UCSD-AML1 (cell line): Measurements from ENCODE around the gene NT5DC1.

ENCODE experiments used
- DNase-seq: peaks from one replicate; lab custom pipeline; 2025; ENCODE audit not compliant: unreplicated experiment; lab: John Stamatoyannopoulos, UW

NT5DC1 gene

DNA sequence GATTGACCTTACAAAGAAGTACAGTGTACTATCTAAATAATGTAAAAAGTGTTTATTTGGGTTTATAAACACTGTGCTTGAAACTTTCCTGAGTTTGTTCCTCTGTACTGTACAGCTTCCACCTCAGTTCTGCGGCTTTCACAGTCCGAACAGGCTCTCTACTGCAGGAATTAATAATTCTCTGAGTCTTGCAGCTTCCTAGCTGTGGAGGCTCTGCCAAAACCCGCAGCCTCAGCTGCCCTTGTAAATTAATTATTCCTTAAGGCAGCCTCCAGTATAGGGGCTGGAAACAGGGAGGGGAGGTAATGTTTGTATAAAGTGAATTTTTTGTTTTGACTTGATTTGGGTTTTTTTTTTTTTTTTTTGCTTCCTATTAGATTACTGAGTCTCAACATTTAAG is 134.0 kb downstream of the NT5DC1 start:
- DNase-seq = no peak

DNA sequence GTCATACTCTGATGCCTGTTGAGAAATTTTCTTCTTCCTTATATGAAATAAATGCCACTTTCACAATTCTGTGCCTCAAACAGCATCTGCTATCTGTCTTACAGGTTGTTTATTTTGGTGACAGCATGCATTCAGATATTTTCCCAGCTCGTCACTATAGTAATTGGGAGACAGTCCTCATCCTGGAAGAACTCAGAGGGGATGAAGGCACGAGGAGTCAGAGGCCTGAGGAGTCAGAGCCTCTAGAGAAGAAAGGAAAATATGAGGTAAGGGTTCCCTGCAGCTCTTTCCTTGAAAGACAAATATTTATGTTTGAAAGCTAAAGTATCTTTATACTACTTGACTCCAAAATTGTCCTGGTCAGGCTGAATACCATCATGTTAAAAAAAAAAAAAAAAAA is 137.4 kb downstream of the NT5DC1 start:
- no peak for DNase-seq

DNA sequence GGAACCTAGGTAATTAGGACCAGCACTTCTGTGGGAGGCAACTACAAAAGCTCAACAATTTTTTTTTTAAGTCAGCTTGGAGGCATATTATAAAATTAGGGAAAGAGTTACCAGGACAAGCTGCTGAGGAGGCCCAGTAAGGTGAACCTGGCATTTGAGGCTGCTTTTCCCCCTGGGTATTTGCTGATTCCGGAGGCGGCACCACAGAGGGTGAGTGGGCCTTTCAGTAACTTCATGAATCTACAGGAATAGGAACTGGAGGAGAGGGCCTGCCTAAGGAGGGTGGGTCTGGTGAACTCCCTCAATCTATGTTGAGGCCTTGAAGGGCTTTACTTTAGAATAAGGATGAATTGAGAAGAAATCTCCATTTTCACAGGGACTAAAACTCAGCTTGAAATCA is 138.6 kb downstream of the NT5DC1 start:
- no peak for DNase-seq

DNA sequence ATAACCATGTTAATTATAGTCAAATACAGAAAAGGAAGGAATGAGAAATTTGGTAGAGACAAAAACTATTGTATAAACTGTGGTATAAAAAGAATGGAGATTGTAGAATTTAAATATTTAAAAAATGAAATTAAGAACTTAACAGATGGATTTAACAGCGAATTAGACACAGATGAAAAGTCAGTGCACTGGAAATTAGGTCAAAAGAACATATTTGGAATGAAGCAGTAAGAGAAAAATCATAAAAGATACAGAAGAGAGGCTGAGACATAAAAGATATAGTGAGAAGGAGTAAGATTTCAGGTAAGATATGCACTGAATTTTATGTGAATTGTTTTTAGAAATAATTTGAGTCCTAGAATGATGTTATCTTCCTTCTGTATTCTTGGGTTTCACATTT is 139.2 kb downstream of the NT5DC1 start:
- DNase-seq = no peak

DNA sequence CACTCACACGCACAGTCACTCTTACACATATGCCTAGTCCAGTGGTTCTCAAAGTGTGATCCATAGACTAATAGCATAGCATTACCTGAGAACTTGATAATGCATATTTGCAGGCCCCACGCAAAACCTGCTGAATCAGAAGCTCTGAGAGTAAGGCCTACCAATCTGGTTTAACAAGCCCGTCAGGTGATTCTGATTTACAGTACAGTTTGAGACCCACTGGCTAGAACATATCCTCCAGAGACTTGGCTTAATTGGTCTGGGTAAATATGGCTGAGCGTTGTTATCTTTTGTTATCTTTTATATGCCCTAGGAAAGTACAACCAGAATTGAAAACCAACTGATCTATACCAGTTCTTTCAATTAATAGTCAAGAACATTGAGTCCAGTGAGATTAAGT is 143.6 kb downstream of the NT5DC1 start:
- no peak for DNase-seq

DNA sequence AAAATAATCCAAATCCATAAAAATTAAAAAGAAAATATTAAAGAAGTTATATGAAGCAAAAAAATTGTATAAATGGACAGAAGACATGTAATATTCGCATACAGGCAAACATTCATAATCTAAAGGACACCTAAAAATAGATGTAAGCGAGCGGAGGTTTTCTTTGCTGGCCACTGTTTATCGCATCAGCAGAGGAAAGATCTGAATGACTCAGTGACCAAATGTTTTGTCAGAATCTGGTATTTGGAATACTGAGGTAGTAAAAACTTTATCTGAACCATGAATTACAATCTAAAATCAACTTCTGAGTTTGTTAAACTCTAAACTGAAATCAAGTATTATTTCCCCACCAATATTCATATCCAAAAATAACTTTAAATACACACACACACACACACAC is 145.4 kb downstream of the NT5DC1 start:
- DNase-seq = no peak

DNA sequence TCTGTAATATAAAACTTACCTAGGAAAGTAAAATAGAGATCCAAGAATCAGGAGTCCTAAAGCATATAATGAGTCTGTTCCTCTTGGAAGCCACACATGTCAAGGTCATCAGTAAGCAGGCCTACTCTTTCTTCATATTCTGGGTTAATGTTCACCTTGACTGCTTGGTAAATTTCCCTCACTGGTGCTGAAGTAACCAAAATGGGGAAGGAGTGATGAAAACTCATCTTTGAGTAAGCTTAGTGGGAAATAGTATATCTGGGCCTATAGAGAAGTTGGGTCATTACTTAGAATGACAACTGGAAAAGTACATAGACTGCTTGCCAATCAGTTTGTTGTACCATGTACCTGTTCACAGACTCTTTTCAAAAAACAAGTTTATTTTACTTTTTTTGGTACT is 146.6 kb downstream of the NT5DC1 start:
- no peak for DNase-seq

DNA sequence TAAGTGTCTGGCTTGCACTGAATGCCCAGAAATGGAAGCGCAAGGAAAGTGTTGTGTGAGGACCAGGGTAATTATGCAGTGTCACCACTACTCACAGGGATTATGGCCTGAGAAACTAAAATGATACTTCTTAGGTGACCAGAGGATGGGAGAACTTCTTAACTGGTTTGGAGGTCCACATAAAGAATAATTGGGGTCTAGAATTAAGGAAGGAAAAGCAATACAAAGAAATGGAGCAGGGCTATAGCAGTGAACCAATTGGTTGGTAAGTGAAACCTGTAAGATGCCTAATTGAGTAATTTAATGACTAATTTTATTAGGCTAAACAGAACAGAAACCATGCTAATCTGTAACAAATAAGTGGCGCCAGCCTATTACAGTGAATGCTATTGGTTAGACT is 147.9 kb downstream of the NT5DC1 start:
- no peak for DNase-seq

DNA sequence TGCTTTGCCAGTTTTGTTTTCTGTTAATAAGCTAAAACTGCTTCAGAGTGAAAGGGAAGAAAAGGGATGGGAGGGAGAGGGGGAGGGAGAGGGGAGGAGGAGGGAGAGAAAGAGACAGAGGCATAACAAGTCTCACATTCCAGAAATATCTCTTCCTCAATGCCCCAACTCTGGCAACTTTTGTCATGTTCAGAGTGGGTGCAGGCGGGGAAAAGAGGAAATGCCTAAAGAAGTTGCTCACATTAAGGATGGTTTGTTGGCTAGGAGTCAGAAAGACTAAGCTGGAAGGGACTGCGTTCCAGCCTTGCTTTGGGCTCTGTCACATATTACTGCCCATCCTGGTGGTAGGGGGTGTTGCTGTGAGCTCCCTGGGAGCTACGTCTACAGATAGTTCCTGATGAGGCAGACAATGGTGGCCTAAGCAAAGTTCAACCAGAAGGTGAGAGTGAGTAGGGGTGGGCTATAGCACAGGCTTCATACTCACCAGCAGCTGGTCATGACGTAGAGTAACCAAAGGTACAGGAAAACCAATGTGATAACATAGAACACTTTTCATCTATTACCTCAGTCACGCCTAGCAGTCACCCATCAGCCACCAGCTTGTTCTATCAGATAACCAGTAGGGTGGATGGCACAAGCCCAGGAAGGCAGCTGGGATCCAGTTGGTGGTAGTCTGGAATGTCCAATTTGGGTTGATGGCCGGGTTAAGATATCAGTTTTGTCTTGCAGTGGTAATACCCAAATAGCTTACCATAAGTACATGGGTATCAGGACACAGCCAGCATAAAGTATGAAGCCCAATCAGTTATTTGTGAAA is 151.1 kb downstream of the NT5DC1 start:
- no peak for DNase-seq

DNA sequence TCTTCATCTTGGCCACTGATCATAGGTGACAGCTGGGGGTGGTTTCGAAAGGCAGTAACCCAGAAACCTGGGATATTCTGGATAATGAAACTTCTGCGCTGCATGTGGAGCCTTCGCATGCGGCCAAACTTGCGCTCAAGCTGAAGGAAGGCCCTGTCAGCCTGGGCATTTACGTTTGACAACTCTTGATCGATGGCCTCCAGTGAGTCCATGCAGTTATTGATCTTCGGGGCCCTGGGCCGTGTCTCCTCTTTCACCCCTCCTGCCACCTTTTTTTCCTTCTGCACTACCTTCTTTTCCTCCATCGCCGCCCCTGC is 152.5 kb downstream of the NT5DC1 start:
- no peak for DNase-seq

DNA sequence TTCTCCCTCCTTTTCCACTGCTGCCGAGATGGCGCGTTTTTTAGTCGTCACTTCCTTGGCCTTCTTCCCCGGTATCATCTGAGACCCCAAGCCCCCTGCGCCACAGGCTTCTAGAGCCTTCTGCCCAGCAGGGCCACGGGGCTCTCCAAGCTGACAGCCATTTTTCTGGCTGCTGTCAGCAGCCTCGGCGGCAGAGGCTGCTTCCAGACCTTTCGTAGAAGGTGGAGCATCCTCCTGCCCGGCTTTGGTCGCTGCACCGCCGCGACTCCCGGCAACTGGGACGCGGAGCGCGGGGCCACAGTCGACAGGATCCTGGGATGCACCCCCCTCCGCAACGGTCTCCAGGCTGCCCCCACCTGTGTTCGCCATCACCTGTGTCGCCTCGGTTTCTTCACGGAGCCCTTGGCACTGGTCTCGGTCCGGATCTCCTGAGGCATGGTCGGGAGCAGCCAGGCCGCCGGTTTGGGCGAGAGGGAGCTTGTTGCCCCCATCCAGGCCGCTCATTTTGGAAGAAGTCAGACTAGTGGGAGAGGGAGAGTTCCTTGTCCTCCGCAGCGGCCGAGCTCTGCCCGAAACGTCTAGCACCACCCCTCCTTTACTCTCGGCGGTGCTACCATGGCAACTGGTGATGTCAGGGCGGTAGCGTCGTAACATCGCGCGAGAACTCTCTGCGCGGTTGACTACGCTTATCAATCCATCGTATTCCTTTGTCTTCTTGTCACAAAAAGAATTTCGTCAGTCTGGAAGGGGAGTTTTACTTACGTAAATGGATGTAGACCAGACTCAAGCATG is 153.0 kb downstream of the NT5DC1 start, which contains the start of gene TSPYL4:
TSS of gene TSPYL4 (minus strand) at position 571 of the 792 bp plus-strand sequence. CDS start at position 504, 67 bp downstream.
- DNase-seq = peak; percentile 90

DNA sequence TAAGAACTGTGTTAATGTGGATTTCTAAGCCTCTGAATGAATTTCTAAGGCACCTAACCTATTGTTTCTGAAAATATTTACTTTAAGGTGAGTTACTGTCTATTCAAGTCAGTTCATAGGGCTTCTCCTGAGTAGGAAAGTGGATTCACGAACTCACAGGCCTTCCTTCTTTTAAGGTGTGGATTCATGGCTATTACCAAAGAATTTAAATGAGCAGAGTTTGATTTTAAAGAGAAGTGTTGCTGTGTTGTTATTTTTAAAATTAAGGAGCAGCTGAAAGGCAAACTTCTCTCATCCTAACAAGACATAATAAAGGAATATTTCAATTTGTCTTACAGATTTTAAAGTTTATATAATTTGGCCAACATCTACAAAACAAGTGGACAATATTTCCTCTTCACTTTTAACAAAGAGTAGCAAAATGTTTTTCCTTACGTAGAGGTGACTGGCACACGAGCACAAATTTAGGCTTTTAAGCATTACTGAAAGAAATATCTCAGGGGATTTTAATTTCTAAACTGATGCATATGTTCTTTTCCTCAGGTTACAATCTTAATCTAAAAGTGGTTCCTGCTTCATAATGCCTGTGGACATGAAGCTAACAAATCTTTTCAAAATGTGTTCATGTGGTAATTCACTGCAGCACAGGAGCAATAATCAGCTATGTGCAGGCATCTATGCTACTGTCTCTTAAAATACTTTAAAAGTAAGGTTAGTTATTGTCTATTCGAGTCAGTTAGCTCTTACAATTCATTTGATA is 153.8 kb downstream of the NT5DC1 start:
- DNase-seq = no peak

DNA sequence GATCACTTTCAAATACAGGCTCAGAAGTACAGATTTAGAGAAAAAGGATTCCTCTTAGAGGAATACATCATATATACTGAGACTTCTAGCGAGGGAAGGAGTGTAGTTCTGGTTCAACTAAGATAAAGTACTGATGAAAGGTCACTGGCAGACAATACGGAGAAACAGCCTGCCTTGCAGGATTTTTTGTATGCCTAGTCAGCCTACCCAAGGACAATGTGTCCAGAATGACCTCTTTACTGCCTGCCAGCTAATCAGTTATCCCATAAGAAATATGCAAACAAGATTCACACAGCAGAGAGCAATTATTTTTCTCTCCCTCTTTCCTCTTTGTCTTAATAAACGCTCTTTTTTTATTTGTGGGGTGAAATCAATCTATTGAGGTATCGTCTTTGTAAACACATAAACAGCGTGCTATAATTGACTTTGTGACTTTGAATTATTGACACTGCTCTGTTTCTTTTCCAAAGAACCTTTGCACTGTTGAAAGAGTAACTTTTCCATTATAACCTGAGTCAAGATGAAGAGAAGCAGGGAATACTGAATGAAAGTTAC is 154.7 kb downstream of the NT5DC1 start:
- no peak for DNase-seq

DNA sequence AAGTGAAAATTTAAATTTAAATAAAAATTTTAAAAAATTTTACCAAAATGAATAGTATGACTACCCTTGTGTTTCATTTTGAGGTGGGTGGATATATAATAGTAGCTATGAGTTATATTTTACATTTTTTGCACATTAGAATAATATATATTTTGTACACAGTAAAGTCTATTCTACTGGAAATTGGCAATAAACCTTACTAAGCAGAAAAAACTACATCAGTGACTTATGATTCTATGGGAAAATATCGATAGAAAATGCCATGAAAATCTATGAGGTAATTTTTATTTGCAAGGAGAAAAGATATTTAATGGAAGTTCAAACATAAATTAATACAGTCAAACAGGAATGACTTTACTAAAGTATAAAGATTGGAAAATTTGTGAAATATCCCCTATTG is 156.0 kb downstream of the NT5DC1 start:
- no peak for DNase-seq

DNA sequence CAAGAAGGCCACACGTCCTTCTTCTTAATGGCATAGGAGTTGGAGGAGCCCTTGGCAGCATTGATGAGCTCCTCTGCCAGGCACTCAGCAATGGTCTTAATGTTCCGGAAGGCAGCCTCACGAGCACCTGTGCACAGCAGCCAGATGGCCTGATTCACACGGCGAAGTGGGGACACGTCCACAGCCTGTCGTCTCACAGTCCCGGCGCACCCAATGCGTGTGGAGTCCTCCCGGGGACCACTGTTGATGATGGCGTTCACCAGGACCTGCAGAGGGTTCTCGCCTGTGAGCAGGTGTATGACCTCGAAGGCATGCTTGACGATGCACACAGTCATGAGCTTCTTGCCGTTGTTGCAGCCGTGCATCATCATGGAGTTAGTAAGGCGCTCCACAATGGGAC is 157.9 kb downstream of the NT5DC1 start:
- DNase-seq = no peak

DNA sequence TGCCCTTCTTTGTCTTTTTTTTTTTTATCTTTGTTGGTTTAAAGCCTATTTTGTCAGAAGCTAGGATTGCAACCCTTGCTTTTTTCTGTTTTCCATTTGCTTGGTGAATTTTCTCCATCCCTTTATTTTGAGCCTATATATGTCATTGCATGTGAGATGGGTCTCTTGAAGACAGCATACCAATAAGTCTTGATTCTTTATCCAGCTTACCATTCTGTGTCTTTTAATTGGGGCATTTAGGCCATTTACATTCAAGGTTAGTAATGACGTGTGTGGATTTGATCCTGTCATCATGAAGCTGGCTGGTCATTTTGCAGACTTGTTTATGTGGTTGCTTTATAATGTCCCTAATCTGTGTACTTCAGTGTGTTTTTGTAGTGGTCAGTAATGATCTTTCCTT is 162.7 kb downstream of the NT5DC1 start:
- DNase-seq = no peak

DNA sequence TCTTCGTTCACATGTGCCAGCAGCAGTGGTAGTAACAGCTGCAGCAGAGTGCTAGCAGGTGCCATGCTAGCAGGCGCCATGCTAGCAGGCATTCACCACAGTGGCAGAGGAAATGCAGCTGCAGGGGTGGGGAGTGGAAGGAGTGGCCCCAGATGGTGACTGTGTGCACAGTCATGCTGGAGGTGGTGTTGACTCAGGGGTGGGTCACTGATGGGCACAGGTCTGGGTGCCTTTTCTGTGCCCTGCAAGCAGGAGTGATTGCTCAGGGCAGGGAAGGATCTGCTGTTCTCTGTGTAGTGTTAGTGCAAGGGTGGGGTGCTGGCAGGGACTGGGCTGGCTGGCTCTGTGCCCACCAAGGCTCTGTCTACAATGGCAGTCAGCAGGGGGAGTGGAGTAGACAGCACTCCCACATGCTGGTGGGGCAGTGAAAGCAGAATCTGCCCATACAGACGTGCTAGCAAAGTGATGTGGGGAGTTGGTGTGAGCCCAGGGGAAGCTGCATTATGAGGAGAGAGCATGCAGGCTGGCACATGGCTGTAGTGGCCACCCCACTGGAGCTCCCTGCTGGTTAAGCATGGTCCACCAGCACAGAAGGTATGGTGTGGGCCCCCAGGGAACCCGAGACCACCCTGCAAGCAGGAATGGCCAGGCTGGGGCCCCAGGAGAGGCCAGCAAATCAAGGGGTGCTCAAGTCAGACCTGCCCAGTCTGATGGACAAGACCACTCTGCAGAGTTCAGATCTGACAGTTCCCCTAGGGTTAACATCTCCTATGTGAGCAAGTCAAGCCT is 164.6 kb downstream of the NT5DC1 start:
- DNase-seq = no peak

DNA sequence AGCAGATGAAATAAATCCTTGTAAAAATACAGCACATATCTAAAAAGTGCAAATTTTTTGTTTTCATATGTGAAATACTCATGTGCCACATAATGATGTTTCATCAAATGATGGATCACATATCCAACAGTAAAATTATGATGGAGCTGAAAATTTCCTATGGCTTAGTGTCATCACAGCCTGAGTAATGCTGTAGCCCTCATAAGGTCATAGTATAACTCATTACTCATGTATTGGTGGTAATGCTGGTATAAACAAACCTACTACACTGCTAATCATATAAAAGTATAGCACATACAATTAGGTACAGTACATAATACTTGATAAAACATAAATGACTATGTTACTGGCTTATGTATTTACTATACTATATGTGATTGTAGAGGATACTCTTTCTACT is 166.2 kb downstream of the NT5DC1 start:
- DNase-seq = no peak

DNA sequence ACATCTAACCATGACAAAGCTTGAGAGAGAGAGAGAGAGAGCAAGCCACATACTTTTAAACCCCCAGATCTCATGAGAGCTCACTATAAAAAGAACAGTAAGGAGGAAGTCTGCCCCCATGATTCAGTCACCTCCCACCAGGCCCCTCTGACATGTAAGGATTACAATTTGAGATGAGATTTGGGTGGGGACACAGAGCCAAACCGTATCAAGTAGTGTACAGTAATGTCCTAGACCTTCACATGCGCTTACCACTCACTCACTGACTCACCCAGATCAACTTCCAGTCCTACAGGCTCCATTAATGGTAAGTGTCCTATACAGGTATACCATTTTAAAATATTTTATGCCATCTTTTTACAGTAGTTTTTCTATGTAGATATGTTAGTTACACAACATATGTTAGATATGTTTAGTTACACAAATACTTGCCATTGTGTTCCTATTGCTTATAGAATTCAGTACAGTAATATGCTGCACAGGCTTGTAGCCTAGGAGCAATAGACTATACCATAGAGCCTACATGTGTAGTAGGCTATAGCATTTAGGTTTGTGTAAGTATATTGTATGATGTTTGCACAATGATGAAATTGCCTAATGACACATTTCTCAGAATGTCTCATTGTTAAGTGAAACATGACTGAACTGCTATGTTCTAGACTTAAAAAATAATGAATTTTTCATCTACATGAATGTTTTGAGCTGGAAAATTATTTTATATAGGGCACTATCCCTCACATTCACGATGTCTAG is 167.4 kb downstream of the NT5DC1 start:
- no peak for DNase-seq
